Left ventricle myocardium superior (tissue), 1 donor: ENCODE data around the gene MCAT. TPM values are rescaled to one million over a fixed set of nuclear protein-coding genes. Genes with fewer than 3 reads are reported as not detected.
"Not testable (repeated sequence)": the region's sequence is repeated elsewhere in the genome, so short reads cannot be mapped to it uniquely, and the experiment has no call there.

Experiments
- ATAC-seq: fragments of 200-7000 bp; cut with Tn5 transposase; one replicate; pipeline ENCODE4 v1.9.1; 2020; ENCODE audit warnings: mild to moderate bottlenecking, moderate library complexity
- DNase-seq: peaks from one replicate; pipeline ENCODE4 v3.0.0-alpha.2; 2020
- intact Hi-C: fragments of 100-400 bp; cut with micrococcal nuclease; formaldehyde crosslinking; loops from one replicate; pipeline ENCODE4 v1.11.0; 2022
- total RNA-seq: library from RNA; stranded (reverse); fragmentation: NEBNext Ultra II Directional; extraction: Animal tissue kit (Norgen Biotek cat#: 25700); gene quantifications from one replicate; pipeline ENCODE4 v1.2.1, GENCODE V29; 2021
- donor health status: DM: no; HTN: yes; CAD: no; lungs with severe emphysema.

Gene MCAT
- total RNA-seq, 1 donor from 2014 or later = 13.4 TPM

GRCh38 chr22:43157874-43158546 lies 14.8 kb upstream of the MCAT start:
- intact Hi-C loops = no loop called here
- ATAC-seq (no peak), DNase-seq (no peak)

GRCh38 chr22:43156413-43156812 lies 13.2 kb upstream of the MCAT start:
- DNase-seq (no peak), ATAC-seq (no peak)
- intact Hi-C loops = no loop called here

- ATAC-seq (no peak), DNase-seq (no peak)
- intact Hi-C loops = no loop called here
Measured at GRCh38 chr22:43155789-43156188, 12.6 kb upstream of the MCAT start.

GRCh38 chr22:43154887-43155536 lies 11.8 kb upstream of the MCAT start:
- ATAC-seq (no peak), DNase-seq (peak; percentile 60)
- intact Hi-C loops = no loop called here

- intact Hi-C loops = no loop called here
- ATAC-seq (no peak), DNase-seq (no peak)
Measured at GRCh38 chr22:43153899-43154298, 10.7 kb upstream of the MCAT start.

GRCh38 chr22:43152357-43153071 lies 9.3 kb upstream of the MCAT start:
- intact Hi-C loops = no loop called here

GRCh38 chr22:43152003-43152356 lies 8.8 kb upstream of the MCAT start:
- no peak for DNase-seq
- no peak for ATAC-seq
- intact Hi-C loops = no loop called here

More at GRCh38 chr22:43152357-43153071, 9.3 kb upstream of the MCAT start:
- DNase-seq (peak; percentile 83), ATAC-seq (peak; percentile 79)

- DNase-seq = peak; percentile 91
- intact Hi-C loops = no loop called here
Measured at GRCh38 chr22:43151251-43152002, 8.2 kb upstream of the MCAT start, which contains the start of gene TSPO. Gene TSPO, plus strand, starts transcription at chr22:43151559. Its CDS starts 7,680 bp downstream, at chr22:43159239.

GRCh38 chr22:43150731-43151206 lies 7.6 kb upstream of the MCAT start:
- ATAC-seq (no peak), DNase-seq (no peak)
- intact Hi-C loops = no loop called here

More at GRCh38 chr22:43151251-43152002, 8.2 kb upstream of the MCAT start, which contains the start of gene TSPO:
- peak; percentile 88 for ATAC-seq

- intact Hi-C loops = no loop called here
- DNase-seq = no peak
Measured at GRCh38 chr22:43148581-43148980, 5.4 kb upstream of the MCAT start.

GRCh38 chr22:43147821-43148220 lies 4.6 kb upstream of the MCAT start:
- intact Hi-C loops = no loop called here
- DNase-seq (no peak), ATAC-seq (no peak)

More at GRCh38 chr22:43148581-43148980, 5.4 kb upstream of the MCAT start:
- ATAC-seq = no peak

- intact Hi-C loops, DNase-seq, ATAC-seq: not testable (repeated sequence)
Measured at GRCh38 chr22:43146332-43146731, 3.1 kb upstream of the MCAT start.

- DNase-seq, intact Hi-C loops, ATAC-seq: not testable (repeated sequence)
Measured at GRCh38 chr22:43145371-43145770, 2.2 kb upstream of the MCAT start.

- intact Hi-C loops = no loop called here
- DNase-seq (no peak), ATAC-seq (no peak)
Measured at GRCh38 chr22:43144949-43145348, 1.8 kb upstream of the MCAT start.

- peak; percentile 65 for ATAC-seq
- intact Hi-C loops = no loop called here
- no peak for DNase-seq
Measured at GRCh38 chr22:43136801-43137200, 6.4 kb downstream of the MCAT start.

GRCh38 chr22:43136255-43136654 lies 6.9 kb downstream of the MCAT start:
- intact Hi-C loops = no loop called here
- ATAC-seq = peak; percentile 72
- DNase-seq = peak; percentile 68

- no peak for ATAC-seq
- intact Hi-C loops = no loop called here
- DNase-seq = no peak
Measured at GRCh38 chr22:43135565-43135964, 7.6 kb downstream of the MCAT start.

GRCh38 chr22:43134553-43134952 lies 8.6 kb downstream of the MCAT start:
- intact Hi-C loops = no loop called here
- DNase-seq (no peak), ATAC-seq (no peak)

GRCh38 chr22:43133401-43133800 lies 9.8 kb downstream of the MCAT start:
- intact Hi-C loops = no loop called here
- DNase-seq (no peak), ATAC-seq (no peak)
